Liver (tissue), 9 donors: ENCODE data around the gene SPDYE4. TPM values are rescaled to one million over a fixed set of nuclear protein-coding genes. Genes with fewer than 3 reads are reported as not detected.

Experiments
- DNase-seq: peaks from one replicate; pipeline ENCODE4 v3.0.0-alpha.2; 2017; ENCODE audit warnings: low spot score
- H3K27ac ChIP-seq, 2 donors: one replicate each; pipeline ENCODE4 v1.7.0; 2013; ENCODE audit warnings: inconsistent platforms in 2 of 2, low read length in 2 of 2, control low read depth in 1 of 2, low read depth in 1 of 2, mild to moderate bottlenecking in 1 of 2
- H3K27me3 ChIP-seq, 4 donors: one replicate each; pipeline versions ENCODE4 v1.6.1 to v1.7.0; 2013; ENCODE audit warnings: low read length in 3 of 4, inconsistent platforms in 1 of 4, mild to moderate bottlenecking in 1 of 4, moderate library complexity in 1 of 4; ENCODE audit not compliant: control insufficient read depth in 4 of 4, insufficient read depth in 4 of 4
- H3K36me3 ChIP-seq, 4 donors: one replicate each; pipeline versions ENCODE4 v1.6.1 to v1.7.0; 2013; ENCODE audit warnings: low read length in 3 of 4, mild to moderate bottlenecking in 3 of 4, low read depth in 1 of 4, moderate library complexity in 1 of 4; ENCODE audit not compliant: control insufficient read depth in 4 of 4, insufficient read depth in 3 of 4
- H3K4me1 ChIP-seq, 4 donors: one replicate each; pipeline versions ENCODE4 v1.6.1 to v1.7.0; 2013; ENCODE audit warnings: low read length in 3 of 4, mild to moderate bottlenecking in 3 of 4, moderate library complexity in 1 of 4; ENCODE audit not compliant: control insufficient read depth in 4 of 4, insufficient read depth in 4 of 4
- H3K4me3 ChIP-seq, 3 donors: one replicate each; pipeline versions ENCODE4 v1.6.1 to v1.7.0; 2013; ENCODE audit warnings: low read length in 3 of 3, control low read depth in 1 of 3, low read depth in 1 of 3, mild to moderate bottlenecking in 1 of 3
- H3K9ac ChIP-seq, 2 donors: one replicate each; pipeline ENCODE4 v1.7.0; 2013; ENCODE audit warnings: low read length in 2 of 2, mild to moderate bottlenecking in 2 of 2, moderate library complexity in 2 of 2, control low read depth in 1 of 2, low read depth in 1 of 2
- H3K9me3 ChIP-seq, 4 donors: one replicate each; pipeline versions ENCODE4 v1.6.1 to v1.7.0; 2013; ENCODE audit warnings: low read length in 3 of 4; ENCODE audit not compliant: control insufficient read depth in 4 of 4
- EGR1 ChIP-seq, 2 donors: IDR thresholded peaks; 2 replicates each; pipeline ENCODE4 v1.6.1; 2016 to 2018; ENCODE audit warnings: antibody characterized with exemption in 2 of 2, low read depth in 2 of 2
- FOXA1 ChIP-seq: IDR thresholded peaks from 2 replicates; pipeline ENCODE4 v1.6.1; 2016; ENCODE audit warnings: antibody characterized with exemption
- FOXA2 ChIP-seq: IDR thresholded peaks from 2 replicates; pipeline ENCODE4 v1.6.1; 2016; ENCODE audit warnings: antibody characterized with exemption
- GABPA ChIP-seq, 2 donors: IDR thresholded peaks in 1 of 2; conservative IDR thresholded peaks in 1 of 2; 2 replicates each; pipeline ENCODE4 v1.6.1; 2016; ENCODE audit warnings: antibody characterized with exemption in 2 of 2, mild to moderate bottlenecking in 1 of 2, moderate library complexity in 1 of 2
- HNF4A ChIP-seq, 2 donors: conservative IDR thresholded peaks; 2 replicates each; pipeline ENCODE4 v1.6.1; 2016; ENCODE audit warnings: antibody characterized with exemption in 2 of 2, mild to moderate bottlenecking in 2 of 2
- HNF4G ChIP-seq: IDR thresholded peaks from 2 replicates; pipeline ENCODE4 v1.6.1; 2016; ENCODE audit warnings: antibody characterized with exemption
- JUND ChIP-seq, 2 donors: IDR thresholded peaks; 2 replicates each; pipeline ENCODE4 v1.6.1; 2016; ENCODE audit warnings: antibody characterized with exemption in 2 of 2
- NR2F2 ChIP-seq: IDR thresholded peaks from 2 replicates; pipeline ENCODE4 v1.6.1; 2016; ENCODE audit warnings: antibody characterized with exemption
- RAD21 ChIP-seq, 2 donors: IDR thresholded peaks; 2 replicates each; pipeline ENCODE4 v1.6.1; 2016; ENCODE audit warnings: antibody characterized with exemption in 2 of 2, mild to moderate bottlenecking in 2 of 2
- SP1 ChIP-seq: IDR thresholded peaks from 2 replicates; pipeline ENCODE4 v1.6.1; 2018; ENCODE audit warnings: antibody characterized with exemption, mild to moderate bottlenecking
- TAF1 ChIP-seq: conservative IDR thresholded peaks from 2 replicates; pipeline ENCODE4 v1.6.1; 2016; ENCODE audit warnings: antibody characterized with exemption, mild to moderate bottlenecking
- YY1 ChIP-seq: IDR thresholded peaks from 2 replicates; pipeline ENCODE4 v1.6.1; 2016; ENCODE audit warnings: antibody characterized with exemption, mild to moderate bottlenecking
- WGBS: extraction: QIAGEN DNeasy Blood & Tissue Kit; methylation state at CpG from one replicate; pipeline ENCODE4 v1.1.7; 2013; 5-methylcytosine and 5-hydroxymethylcytosine counted together
- polyA plus RNA-seq, 2 donors: library from polyadenylated mRNA; stranded (reverse) in 1 of 2; unstranded in 1 of 2; fragments of 200-250 nt in 1 of 2; fragments of >200 nt in 1 of 2; fragmentation: Nextera tagmentation in 1 of 2; extraction: Ambion mirVana in 1 of 2; gene quantifications; one replicate each; pipeline versions ENCODE4 v1.2.1 to v1.2.3, GENCODE V29; 2013 to 2015
- total RNA-seq, 2 donors: library from RNA; depleted of rRNA; stranded (reverse); fragments of >200 nt; gene quantifications; one replicate each; pipeline ENCODE4 v1.2.3, GENCODE V29; 2014
- TF ChIP-seq, protein P1 (sequence below): IDR thresholded peaks from 2 replicates; pipeline ENCODE4 v1.6.1; 2016; ENCODE audit warnings: antibody characterized with exemption
- TF ChIP-seq, protein P2 (sequence below): IDR thresholded peaks from 2 replicates; pipeline ENCODE4 v1.6.1; 2016; ENCODE audit warnings: antibody characterized with exemption
- TF ChIP-seq, protein P3 (sequence below): IDR thresholded peaks from 2 replicates; pipeline ENCODE4 v1.6.1; 2016; ENCODE audit warnings: antibody characterized with exemption, mild to moderate bottlenecking
- donor health status: healthy.
- donor health status: healthy.
- donor health status: healthy.
- donor health status: healthy.
- donor health status: healthy.

SPDYE4 gene
- total and polyA plus RNA-seq, 4 donors, result not detected

DNA sequence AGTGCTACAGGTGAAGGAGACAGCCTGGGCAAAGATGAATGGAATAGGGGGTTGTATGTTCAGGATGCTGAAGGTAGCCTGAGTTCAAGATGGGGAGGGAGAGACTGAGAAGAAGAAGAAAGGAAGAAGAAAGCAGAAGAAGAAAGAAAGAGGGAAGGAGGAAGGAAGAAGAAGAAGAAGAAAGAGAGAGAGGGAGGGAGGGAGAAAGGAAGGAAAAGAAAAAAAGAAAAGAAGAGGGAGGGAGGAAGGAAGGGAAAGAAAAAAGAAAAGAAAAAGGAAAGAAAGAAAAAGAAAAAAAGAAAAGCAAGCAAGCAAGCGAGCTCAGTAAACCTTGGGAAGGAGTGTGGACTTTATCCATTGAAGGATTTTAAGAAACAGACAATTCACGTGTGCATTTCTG, 21.6 kb downstream of the SPDYE4 start:
- 66% methylated on average over 2 of the region's 2 CpGs for WGBS
- TF ChIP-seq FOXA2 (no peak), HNF4G (no peak), RAD21 (IDR thresholded peaks at IDR 0.05) (no peak), GABPA (IDR thresholded peaks at IDR 0.05 in 1 of 2, conservative IDR thresholded peaks at IDR 0.05 in 1 of 2) (no peak), SP1 (no peak), EGR1 (IDR thresholded peaks at IDR 0.05; ENCODE audit: low read depth in 2 of 2) (no peak), YY1 (no peak), FOXA1 (no peak), HNF4A (conservative IDR thresholded peaks at IDR 0.05) (no peak)
- TF ChIP-seq, protein P1, sequence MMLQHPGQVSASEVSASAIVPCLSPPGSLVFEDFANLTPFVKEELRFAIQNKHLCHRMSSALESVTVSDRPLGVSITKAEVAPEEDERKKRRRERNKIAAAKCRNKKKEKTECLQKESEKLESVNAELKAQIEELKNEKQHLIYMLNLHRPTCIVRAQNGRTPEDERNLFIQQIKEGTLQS, result no peak
- TF ChIP-seq, protein P2, sequence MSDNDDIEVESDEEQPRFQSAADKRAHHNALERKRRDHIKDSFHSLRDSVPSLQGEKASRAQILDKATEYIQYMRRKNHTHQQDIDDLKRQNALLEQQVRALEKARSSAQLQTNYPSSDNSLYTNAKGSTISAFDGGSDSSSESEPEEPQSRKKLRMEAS, result no peak
- no peaks in the 10 kb centered on the region for H3K9me3 ChIP-seq

DNA sequence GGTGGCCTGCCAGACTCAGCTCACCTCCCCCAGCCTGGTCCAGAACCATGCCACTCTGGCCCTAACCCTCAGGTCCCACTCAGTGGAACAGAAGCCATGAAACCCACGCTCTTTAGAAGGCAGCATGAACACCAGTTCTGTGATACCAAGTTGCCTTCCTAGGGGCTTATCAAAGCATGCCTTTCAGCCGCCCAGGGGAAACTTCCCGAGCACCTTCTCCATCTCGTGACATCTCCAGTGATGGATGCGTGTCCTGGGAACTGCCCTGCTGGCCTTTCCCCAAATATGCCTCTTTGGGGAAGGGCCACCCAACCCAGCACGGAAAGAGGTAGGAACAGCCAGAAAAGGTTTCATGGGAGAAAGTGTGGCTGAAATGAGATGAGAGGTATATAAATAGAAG, 22.0 kb downstream of the SPDYE4 start:
- Histone ChIP-seq H3K27ac (no peak overlapping the region), H3K4me1 (no peaks in the 10 kb centered on the region), H3K36me3 (no peaks in the 10 kb centered on the region), H3K4me3 (no peak overlapping the region), H3K9me3 (no peaks in the 10 kb centered on the region), H3K27me3 (no peaks in the 10 kb centered on the region), H3K9ac (no peak overlapping the region)
- no peak for DNase-seq
- no peak for TF ChIP-seq JUND (IDR thresholded peaks at IDR 0.05)
- 73% methylated on average over 6 of the region's 6 CpGs for WGBS

More for the DNA sequence above, 21.6 kb downstream of the SPDYE4 start:
- Histone ChIP-seq H3K4me1 (no peaks in the 10 kb centered on the region), H3K4me3 (no peak overlapping the region), H3K9ac (no peak overlapping the region), H3K36me3 (no peaks in the 10 kb centered on the region), H3K27ac (no peak overlapping the region), H3K27me3 (no peaks in the 10 kb centered on the region)
- DNase-seq, result no peak

DNA sequence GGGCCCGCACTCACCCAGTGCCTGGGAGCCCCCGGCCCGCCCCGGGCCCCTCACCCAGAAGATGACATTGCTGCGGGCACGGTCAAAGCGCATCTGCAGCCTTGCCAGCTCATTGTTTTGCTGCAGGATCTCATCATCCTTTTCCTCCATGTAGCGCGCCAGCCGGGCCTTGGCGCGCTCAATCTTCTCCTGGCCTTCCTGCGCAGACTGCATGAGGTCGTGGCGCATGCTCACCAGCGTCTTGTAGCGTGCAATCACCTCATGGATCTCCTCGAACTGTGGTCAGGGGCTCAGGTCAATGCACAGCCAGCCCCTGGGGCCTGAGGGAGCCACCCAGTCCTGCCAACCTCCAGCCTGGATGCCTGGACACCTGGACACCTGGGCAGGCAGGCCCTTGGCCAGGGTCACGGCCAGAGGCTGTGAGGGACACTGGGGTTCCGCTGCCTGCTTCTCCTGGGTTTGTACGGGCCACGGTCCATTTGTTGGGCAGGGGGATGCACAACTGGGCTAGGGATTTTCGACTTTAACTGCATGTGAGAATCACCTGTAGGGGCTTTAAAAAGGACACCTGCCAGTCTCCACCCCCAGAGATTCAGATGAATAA, 22.9 kb downstream of the SPDYE4 start:
- no peaks in the 10 kb centered on the region for H3K36me3 ChIP-seq
- no peaks in the 10 kb centered on the region for H3K27me3 ChIP-seq
- no peak for DNase-seq
- no peak for TF ChIP-seq NR2F2
- TF ChIP-seq TAF1, result no peak
- TF ChIP-seq SP1, result no peak
- TF ChIP-seq, protein P3, sequence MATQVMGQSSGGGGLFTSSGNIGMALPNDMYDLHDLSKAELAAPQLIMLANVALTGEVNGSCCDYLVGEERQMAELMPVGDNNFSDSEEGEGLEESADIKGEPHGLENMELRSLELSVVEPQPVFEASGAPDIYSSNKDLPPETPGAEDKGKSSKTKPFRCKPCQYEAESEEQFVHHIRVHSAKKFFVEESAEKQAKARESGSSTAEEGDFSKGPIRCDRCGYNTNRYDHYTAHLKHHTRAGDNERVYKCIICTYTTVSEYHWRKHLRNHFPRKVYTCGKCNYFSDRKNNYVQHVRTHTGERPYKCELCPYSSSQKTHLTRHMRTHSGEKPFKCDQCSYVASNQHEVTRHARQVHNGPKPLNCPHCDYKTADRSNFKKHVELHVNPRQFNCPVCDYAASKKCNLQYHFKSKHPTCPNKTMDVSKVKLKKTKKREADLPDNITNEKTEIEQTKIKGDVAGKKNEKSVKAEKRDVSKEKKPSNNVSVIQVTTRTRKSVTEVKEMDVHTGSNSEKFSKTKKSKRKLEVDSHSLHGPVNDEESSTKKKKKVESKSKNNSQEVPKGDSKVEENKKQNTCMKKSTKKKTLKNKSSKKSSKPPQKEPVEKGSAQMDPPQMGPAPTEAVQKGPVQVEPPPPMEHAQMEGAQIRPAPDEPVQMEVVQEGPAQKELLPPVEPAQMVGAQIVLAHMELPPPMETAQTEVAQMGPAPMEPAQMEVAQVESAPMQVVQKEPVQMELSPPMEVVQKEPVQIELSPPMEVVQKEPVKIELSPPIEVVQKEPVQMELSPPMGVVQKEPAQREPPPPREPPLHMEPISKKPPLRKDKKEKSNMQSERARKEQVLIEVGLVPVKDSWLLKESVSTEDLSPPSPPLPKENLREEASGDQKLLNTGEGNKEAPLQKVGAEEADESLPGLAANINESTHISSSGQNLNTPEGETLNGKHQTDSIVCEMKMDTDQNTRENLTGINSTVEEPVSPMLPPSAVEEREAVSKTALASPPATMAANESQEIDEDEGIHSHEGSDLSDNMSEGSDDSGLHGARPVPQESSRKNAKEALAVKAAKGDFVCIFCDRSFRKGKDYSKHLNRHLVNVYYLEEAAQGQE, result no peak
- TF ChIP-seq HNF4A (conservative IDR thresholded peaks at IDR 0.05), result no peak
- no peak for TF ChIP-seq FOXA1
- no peak overlapping the region for H3K27ac ChIP-seq
- H3K4me1 ChIP-seq, result no peaks in the 10 kb centered on the region
- WGBS, result 93% methylated on average over 23 of the region's 23 CpGs
- no peaks in the 10 kb centered on the region for H3K9me3 ChIP-seq
- no peak overlapping the region for H3K4me3 ChIP-seq
- H3K9ac ChIP-seq, result no peak overlapping the region
